DMS114 treated with DMSO at 0.1 percent for 48 hours (cell line): Measurements from ENCODE around the gene BMP7.
"Not testable (repeated sequence)": the region's sequence is repeated elsewhere in the genome, so short reads cannot be mapped to it uniquely, and the experiment has no call there.

ENCODE experiments used
- DNase-seq: peaks from one replicate; lab custom pipeline; 2025; ENCODE audit not compliant: unreplicated experiment; lab: John Stamatoyannopoulos, UW

Gene BMP7

DNA sequence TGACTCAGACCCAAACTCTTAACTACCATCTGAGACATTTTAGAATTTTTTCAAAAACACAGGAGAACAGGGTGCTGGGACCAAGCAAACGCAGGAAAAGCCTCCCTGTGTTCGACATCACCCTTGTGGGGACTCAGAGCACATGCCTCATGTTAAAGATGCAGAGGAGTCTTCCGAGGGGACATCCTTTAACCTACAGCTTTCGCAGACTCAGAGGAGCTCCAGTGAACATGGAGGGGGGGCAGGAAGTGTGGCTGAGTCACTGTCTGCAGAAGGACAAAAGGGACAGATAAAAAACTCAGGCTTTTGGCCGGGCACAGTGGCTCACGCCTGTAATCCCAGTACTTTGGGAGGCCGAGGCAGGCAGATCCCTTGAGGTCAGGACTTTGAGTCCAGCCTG lies 15.1 kb downstream of the BMP7 start:
- no peak for DNase-seq

DNA sequence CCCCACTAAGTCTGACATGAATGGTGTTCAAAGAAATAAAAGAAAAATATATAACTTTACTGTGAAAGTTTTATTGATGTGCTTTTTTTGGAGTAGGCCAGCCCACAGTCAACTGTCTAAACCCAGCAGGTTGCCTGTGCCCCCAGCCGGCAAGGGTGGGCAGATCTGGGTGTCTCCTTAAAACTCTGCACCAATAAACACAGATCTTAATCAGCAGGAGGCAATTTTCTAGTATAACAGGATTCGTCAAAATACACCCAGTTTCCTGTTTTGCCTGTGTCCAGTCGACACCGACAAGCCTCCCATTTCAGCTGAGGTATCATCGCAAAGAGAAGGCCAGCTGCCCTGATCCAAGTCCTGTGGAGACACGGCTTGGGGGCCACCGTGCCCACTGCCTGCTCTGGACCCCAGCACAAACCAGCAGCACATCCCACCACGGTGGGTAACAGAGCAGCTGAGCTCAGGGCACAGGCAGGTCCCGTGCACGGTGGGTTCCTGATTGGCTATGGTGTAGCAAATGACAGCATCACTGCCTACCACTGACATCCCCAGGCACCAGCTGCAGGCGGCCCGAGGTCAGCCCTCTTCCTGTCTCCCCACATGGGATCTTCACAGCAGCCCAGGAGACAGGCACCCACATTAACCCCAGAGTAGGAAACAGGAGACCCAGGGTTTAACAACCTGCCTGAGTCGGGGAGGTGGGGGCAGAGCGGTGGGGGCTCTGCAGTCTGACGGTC lies 15.7 kb downstream of the BMP7 start:
- DNase-seq, result no peak

DNA sequence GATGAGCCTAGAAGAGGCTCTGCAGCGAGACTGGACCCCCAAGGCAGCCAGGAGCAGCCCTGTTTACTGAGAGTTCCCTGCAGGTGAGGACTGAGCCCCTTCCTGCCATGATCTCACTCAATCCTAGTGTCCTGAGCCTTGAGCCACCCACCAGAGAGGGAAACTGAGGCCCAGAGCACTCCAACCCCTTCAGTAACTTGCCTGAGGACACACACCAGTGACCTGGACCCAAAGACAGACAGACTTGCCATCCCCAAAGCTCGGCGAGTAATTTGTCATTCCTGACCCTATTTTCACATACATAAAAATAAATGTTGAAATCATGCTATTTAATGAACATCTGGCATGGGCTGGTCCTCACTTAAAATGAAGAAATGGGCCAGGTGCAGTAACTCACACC lies 16.7 kb downstream of the BMP7 start:
- DNase-seq, result no peak

DNA sequence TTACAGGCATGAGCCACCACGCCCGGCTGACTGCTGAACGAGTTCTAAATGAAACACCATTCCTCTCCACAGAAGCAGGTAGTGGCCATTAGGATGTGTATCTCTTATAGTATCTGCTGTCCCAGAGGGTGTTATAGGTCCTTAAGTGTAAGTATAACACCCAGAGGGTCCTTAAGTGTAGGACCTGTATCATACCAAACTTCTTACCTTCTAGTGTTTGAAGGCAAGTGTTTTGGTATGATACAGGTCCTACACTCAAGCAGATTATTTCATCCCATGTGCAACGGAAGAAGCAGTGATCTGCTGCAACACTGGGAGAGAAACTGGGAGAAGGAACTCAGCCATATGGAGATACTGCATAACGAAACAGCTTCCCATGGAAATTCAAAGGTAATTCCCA lies 17.4 kb downstream of the BMP7 start:
- no peak for DNase-seq

DNA sequence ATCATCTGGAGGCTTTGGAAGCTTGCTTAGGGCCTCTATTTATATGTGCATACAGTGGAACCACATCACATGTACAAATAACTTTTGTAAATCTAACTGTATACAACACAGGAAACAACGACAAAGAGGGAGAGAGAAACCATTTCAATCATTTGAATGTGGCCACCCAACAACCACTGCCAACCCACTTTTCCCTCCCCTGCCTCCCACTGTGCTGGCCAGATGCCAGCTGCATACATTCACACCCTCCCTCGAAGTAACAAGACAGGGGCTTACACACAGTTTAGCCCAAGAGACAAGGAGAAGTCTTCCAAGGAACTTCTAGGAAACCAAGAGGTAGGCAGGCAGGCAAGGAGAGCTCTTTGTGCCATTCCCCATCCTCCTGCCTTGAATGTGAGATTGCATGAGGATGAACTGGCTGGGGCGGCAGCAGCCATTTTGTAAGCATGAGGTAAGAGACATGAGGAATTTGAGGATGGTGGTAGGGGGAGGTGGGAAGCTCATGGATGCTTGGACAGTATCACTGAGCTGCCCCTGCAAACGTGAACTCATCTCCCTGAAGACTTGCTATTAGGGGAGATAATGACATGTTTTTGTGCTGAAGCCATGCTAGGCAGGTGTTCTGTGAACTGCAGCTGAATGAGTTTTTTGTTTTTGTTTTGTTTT lies 18.2 kb downstream of the BMP7 start:
- DNase-seq, result no peak

DNA sequence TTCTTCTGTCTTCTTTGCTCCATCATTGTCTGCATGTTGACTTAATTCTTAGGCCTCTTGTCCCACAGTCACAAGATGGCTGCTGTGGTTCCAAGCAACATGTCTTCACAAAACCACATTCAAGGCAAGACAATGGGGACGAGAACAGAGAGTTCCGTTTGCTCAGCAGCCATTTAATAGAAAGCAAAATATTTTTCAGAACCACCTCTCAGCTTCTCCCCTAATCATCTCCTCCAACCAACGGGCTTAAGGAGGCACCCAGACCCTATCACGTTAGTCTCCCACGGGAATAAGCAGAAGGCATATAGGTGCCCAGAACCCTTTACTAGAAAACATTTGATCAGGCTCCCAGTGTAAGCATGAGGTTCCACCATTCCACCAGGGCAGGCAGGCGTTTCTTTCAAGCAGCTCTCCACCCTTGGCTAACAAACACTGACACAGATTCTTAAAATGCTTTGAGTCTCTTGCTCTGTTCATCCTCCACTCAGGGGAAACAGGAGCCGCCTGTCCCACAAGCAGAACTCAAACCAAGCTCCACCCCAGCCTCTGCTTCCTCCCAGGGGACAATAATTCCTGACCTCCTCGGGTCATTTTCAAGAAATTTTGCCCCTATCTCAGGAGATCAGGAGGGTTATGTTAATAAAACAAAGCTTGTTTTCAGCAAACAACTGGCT lies 19.0 kb downstream of the BMP7 start:
- DNase-seq, result no peak

DNA sequence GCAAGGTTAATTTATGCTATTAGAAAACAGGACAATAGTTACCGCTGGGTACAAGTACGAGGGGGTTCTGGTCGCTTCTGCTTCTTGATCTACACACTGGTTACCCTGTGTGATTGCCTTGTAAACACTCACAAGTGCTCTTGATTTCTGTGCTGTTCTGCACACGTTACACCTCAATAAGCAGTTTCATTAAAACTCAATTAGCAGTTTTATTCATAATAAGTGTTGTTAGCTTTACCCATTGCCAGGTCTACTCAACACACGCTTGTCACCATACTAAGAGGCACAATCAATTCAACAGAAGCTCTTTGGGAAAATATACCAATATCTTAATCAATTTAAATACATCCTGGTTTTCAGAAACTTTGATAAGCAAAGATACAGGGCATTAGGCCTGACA lies 20.4 kb downstream of the BMP7 start:
- no peak for DNase-seq

DNA sequence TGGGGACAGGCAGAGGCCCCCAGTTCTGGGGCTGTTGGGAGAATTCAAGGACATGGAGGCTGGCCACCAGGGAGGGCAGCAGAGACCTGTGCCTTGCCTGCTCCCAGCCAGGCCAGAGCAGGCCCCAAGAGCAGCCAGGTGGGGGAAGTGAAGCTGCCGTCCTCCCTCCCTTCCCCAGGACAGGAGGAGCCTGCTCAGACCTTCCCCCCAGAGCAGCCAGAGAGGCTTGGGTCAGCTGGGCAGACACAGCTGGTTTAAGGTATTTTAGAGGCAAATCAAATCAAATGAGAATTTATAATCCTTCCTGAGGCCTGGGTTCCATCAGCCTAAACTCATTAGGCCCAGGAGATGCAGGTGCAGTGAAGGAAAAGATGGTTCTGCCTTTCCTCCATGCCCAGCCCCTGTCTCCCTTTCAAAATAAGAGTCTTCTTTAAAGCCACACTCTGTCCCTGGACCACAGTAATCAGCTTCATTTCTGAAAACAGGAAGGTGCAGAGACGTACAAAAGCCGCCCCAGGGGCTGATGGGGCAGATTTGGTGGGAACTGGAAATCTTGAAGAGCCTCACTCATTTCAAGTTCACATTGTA lies 21.7 kb downstream of the BMP7 start:
- DNase-seq, result no peak

DNA sequence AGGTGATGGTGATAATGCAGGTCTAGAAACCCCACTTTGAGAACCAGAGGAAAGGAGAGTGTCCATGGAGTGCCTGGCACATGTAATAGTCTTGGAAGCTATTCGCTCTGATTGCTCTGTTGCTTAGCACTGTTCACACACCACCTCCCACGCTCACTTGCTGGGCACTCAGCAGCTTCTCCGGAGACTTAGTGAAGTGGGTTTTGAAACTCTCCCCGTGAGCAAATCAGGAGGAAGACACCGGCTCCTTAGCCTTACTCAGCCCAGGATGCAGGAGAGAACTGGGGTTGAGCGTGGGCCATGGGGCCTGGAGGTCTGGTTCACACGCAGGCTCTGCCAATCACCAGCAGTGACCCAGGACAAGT lies 22.2 kb downstream of the BMP7 start:
- DNase-seq, result no peak

DNA sequence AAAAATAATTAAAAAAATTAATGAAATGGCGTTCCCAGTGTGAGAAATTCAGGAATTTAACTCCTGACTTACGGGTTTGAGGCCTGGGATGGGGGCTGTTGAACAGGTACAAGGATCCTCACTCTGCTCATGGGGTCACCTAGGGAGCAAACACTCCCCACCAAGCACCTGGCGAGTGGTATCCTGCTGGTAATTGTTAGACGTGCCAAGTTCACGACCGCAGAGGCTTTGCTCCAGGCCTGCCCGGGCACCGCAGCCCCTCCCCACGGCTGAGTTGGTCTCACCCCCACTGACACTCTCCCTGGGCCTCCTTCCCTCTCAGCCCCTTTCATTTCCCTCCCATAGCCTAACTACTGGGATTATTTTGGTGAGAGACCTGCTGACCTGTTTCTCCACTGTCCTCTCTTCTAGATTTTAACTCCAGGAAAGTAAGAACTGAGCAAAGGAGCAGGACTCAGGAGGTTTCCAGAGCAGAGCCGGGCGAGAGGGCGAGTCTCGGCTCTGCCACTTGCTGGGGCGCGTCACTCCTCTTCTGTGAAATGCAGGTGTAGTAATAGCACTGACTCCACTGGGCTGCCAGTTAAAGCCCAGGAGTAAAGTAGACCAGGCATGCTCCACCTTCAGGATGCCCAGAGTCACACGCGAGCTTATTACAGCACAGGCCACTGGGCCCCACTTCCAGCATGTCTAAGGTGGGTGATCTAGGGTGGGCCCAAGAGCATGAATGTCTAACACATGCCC lies 22.8 kb downstream of the BMP7 start:
- no peak for DNase-seq

DNA sequence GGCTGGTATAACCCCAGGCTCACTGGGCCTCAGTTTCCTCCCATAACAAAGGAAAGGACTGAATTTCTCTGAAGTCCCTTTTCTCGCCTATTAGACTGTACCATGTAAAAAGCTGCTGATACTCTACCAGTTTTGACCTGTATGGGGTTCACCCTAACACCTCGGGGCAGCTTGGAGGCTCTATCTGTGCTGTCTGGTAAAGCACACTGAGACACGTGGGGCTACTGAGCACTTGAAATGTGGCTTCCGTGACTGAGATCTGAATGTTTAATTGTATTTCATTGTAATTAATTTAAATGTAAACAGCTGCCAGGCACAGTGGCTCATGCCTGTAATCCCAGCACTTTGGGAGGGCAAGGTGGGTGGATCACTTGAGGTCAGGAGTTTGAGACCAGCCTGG lies 24.0 kb downstream of the BMP7 start:
- no peak for DNase-seq

DNA sequence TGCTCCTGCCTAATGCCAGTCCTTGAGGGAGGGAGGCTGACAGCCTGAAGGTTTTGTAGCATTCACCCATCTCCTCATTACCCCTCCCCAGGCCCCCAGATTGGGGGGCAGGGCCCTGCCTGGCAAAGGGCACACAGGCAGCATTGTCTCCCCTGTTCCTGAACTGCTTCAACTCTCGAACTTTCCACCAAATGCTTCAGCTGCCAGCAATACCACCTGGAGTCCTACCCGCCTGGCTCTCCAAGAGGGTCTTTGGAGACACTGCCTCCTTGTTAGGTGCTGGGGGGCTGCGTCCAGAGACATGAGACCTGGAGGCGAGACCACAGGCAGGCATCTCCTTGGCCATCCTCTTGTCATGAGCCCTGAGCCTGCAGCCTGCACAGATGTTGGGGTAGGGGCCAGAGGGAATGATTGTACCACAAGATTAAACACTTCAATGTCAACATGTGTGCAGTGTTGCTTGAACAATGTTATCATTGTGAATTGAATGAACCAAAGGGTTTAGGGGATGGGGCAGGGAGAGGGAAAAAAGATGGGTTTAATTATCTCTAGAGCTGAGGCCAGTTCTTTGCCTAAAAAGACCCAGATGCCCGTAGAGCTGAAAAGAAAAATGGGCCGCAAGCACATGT lies 25.0 kb downstream of the BMP7 start:
- no peak for DNase-seq

DNA sequence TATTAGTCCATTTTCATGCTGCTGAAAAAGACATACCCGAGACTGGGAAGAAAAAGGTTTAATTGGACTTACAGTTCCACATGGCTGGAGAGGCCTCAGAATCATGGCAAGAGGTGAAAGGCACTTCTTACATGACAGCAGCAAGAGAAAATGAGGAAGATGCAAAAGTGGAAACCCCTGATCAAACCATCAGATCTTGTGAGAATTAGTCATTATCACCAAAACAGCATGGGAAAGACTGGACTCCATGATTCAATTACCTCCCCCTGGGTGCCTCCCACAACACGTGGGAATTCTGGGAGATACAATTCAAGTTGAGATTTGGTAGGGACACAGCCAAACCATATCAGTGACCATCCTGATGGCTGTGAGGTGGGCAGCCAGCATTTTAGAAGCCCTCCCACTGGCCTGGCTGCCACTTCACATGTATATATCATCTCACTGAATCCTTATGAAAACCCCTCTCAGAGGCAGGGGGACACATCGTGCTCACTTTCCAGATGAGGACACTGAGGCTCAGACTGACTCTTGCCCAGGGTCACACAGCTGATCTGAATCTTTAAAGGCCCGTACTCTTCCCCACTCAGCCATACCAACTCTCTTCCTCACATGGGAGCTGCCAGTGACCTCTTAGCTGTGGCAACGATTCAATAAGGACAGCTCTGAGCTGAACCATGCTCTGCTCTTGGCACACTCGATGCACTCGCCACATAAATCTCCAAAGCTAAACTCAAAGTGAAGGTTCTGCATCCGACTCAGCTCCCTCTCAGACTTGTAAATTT lies 25.7 kb downstream of the BMP7 start:
- DNase-seq, result no peak

DNA sequence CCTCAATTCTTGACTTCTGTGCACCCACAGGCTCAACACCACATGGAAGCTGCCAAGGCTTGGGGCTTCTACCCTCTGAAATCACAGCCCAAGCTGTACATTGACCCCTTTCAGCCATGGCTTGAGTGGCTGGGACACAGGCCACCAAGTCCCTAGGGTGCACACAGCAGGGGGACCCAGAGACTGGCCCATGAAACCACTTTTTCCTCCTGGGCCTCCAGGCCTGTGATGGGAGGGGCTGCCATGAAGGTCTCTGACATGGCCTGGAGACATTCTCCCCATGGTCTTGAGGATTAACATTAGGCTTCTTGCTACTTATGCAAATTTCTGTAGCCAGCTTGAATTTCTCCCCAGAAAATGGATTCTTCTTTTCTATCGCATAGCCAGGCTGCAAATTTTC lies 26.7 kb downstream of the BMP7 start:
- DNase-seq, result not testable (repeated sequence)

DNA sequence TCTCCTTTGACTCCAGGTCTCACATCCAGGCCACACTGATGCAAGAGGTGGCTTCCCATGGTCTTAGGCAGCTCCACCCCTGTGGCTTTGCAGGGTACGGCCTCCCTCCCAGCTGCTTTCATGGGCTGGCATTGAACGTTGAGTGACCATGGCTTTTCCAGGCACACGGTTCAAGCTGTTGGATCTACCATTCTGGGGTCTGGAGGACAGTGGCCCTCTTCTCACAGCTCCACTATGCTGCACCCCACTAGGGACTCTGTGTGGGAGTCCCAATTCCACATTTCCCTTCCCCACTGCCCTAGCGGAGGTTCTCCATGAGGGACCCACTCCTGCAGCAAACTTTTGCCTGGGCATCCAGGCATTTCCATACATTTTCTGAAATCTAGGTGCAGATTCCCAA lies 27.1 kb downstream of the BMP7 start:
- DNase-seq, result not testable (repeated sequence)

DNA sequence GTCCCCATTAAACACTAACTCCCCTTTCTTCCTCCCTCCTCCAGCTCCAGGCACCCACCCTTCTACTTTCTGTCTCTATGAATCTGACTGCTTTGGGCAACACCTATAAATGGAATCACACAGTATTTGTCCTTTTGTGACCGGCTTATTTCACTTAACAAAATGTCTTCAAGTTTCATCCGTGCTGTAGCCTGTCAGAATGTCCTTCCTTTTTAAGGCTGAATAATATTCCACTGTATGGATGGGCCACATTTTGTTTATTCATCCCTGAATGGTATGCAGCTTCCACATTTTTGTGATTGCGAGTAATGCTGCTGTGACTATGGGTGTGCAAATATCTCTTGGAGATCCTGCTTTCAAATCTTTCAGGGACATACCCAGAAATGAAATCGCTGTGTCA lies 28.4 kb downstream of the BMP7 start:
- no peak for DNase-seq

DNA sequence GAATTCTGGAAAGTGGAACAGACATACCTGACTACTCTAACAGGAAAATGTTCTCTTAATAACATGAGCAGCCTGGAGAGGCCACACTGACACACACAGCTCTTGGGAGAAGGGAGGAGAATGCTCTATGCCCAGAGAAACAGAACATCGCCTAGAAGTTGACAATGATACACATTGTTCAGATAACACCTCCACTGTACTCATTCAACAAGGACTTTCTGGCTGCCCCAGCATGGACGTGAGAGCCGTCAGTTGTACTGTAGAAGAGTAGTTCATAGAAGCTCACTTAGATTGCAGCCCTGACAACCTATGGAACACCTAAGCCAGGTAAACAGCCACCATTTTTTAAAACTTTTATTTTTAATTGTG lies 28.9 kb downstream of the BMP7 start:
- DNase-seq, result no peak

DNA sequence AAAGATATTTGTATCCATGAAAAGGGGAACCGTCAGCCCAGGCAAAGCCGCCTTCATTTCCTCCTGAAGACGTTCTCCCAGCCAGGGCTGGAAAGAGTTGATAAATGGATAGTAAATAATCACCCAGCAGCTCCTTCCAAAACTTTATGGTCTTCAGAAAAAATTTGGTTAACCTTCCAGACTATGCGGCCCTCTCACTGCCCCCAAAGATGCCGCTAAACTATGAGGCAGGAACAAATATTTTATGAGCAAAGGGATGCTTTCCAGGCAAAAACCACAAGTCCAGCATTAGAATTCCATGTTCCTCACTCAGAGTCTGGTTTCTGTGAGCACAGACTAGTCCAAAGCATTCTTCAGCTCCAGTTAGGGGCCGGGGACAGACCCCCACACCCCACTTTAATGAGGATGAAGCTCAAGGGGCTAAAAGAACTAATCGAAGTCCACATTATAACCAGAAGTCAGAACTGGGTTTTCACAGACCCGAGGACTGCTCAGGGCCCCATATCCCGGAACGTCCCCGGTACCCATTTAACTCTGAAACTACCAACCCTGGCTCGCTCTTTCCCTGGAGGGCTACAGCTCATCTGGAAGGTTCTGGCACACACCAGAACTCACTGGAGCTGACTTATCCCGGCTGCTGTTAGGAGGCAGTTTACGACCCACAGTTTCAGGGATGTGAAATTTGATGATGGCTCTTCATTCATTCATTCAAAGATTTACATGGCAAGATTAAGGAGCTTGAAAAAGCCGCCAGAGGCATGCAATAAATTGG lies 29.4 kb downstream of the BMP7 start:
- DNase-seq, result no peak

DNA sequence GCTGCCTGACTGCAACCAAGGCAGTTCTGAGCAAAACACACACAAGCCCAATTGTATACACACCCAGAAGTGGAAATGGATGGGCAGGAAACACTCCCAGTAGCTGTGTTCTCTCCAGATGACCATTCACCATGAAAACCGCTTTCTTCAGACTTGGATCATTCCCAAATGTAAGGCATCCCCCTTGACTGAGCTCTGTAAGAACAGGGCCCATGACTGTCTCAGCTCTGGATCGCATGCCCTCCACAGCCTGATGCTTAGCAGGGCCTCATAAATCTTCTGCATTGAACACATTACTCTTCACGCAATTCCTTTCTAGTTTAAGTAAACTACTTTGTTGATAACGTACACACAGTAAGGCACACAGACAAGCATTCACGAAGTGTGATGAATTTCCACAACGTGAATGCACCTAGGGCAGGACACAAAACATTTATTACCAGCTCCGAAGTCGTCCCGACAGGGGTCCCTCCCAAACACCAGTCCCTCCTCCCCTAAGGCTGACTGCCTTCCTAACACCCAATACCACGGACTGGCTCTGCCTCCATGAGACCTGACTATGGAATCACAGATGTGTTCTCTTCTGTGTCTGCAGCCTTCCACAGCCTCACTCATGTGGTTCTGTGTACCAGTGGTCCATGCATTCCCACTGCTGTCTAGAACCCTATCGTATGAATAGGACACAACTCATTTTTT lies 31.7 kb downstream of the BMP7 start:
- DNase-seq, result no peak
